Measurements from ENCODE around the gene NCAPH2.

Gene NCAPH2

DNA sequence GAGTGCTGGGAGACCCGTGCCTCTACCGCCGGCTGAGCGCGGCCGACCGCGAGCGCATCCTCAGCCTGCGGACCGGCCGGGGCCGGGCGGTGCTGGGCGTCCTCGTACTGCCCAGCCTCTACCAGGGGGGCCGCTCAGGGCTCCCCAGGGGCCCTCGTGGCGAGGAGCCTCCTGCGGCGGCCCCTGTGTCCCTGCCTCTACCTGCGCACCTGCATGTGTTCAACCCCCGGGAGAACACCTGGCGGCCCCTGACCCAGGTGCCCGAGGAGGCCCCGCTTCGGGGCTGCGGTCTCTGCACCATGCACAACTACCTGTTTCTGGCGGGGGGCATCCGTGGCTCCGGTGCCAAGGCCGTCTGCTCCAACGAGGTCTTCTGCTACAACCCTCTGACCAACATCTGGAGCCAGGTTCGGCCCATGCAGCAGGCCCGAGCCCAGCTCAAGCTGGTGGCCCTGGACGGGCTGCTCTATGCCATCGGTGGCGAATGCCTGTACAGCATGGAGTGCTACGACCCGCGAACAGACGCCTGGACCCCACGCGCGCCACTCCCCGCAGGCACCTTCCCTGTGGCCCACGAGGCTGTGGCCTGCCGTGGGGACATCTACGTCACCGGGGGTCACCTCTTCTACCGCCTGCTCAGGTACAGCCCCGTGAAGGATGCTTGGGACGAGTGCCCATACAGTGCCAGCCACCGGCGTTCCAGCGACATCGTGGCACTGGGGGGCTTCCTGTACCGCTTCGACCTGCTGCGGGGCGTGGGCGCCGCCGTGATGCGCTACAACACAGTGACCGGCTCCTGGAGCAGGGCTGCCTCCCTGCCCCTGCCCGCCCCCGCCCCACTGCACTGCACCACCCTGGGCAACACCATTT lies 41.1 kb downstream of the NCAPH2 start:
- peak in 1 of 3 donors; percentile 13 for DNase-seq

DNA sequence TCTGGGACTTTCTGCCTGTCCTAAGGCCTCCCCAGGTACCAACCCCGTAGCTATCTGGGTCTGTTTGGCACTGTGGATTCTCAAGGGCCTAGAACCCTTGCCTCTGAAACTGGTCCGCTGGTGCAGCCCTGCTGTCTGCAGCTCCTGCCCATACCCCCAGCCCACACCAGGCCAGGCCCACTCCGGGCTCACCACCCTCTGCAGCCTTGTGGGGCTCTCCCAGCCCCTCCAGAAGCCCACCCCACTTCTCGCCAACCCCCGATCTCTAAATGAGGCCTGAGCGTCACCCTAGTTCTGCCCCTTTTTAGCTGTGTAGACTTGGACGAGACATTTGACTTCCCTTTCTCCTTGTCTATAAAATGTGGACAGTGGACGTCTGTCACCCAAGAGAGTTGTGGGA lies 42.4 kb downstream of the NCAPH2 start:
- peak in 1 of 3 donors; percentile 13 for DNase-seq

DNA sequence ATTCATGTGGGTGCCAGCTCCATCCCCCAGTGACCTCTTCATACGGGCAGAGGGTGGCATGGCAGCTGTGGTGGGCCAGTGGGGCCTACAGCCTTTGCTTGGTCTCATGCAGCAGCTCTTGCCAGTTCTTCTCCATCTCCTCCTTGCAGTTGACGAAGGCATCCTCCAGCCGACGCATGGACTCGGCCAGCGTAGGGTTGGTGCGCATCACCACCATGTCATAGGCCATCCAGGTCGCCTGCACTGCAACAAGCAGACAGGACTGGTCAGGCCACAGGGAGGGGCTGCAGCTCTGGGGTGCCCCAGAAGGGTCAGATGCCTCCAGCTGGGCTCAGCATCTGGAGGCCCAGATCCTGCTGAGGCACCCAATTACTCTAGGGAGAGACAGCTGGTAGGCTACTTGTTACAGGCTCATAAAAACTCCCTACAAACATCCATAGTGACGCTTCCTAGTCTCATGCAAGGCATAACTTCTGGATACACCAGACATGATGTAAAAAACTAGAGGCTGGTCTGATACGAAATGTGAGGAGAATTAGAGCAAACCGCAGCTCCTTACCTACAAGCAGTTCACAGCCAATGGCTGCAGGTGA lies 43.2 kb downstream of the NCAPH2 start:
- peak in 1 of 3 donors; percentile 16 for DNase-seq

DNA sequence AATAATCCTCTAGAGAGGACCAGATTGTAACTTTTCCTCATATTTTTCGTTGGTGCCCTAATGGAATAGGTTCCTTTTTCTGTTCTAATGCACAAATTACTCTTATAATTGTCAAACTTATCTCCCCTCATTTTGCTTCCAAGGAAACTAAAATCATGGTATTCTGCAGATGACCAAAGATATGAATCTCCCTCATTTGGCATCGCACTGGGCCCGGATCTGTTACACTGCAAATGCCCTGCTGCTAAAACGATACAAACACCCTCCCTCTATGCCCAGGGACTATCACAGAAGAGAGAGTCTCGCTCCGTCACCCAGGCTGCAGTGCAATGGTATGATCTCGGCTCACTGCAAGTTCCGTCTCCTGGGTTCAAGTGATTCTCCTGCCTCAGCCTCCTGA lies 45.3 kb downstream of the NCAPH2 start:
- no peak for DNase-seq

DNA sequence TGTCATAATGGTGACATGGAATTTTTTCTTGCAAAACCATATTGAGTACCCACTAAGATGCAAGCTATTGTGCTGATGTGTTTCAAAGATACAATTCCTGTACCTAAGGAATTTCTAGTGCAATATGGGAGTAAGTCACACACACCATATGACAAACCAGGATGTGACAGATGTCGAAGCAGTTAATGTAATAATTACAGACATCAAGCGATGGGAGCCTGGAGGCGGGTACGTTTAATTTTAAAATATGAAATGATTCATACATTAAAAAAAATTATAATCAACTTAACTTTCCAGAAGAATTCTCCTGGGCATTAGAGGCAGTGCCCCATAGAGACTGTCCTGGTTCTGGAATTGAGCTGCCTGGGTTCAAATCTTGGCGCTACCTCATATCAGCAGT lies 48.7 kb downstream of the NCAPH2 start:
- DNase-seq, result no peak

DNA sequence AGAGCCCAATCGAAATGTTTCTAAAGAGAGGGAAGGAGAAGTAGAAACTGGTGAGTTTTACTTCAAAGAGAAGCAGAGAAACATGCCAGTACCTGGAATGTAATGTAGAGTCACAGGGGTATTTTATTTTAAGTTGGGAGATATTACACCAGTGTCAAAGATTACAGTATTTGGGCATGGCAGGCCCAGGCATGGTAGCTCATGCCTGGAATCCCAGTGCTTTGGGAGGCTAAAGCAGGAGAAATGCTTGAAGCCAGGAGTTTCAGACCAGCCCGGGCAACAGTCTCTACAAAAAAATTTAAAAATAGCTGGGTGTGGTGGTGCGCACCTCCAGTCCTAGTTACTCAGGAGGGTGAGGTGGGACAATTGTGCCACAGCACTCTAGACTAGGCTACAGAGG lies 52.0 kb downstream of the NCAPH2 start:
- DNase-seq, result no peak

DNA sequence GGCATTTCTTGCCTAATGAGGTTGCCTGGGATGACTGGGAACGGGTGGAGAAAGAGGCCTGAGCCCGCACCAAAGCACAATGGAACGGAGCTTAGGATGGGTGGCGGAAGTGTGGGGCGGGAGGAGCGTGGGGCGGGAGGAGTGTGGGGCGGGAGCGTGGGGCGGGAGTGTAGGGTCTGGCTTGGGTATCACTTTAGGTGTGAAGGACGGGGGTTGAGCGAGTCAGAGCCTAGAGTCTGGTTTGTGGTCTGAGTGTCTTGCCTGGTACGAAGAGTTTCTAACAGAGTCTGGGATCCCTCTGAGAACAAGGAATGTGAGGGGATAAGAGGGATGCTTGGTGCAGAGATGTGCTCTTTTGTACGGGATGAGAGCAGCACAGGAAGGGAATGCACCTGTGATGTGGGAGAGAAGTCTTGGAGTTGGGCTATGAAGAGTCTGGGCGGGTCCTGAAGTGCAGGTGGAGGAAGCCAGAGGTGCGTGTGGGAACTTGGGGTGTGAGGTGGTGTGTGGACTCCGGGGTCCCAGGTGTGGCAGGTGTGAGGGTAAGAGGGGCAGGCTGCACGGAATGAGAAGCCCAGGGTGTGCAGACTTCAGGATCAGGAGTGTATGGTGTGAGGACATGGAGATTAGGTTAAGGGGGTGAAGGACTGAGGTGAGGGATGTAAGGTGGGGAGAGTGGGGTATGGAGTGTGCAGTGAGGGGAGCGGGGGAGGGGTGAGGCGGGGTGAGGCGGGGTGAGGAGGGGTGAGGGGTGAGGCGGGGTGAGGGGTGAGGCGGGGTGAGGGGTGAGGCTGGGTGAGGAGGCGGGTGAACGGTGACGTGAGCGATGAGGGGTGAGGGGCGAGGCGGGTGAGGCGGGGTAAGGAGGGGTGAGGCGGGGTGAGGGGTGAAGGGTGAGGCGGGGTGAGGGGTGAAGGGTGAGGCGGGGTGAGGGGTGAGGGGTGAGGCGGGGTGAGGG lies 53.7 kb downstream of the NCAPH2 start:
- DNase-seq, result no peak

DNA sequence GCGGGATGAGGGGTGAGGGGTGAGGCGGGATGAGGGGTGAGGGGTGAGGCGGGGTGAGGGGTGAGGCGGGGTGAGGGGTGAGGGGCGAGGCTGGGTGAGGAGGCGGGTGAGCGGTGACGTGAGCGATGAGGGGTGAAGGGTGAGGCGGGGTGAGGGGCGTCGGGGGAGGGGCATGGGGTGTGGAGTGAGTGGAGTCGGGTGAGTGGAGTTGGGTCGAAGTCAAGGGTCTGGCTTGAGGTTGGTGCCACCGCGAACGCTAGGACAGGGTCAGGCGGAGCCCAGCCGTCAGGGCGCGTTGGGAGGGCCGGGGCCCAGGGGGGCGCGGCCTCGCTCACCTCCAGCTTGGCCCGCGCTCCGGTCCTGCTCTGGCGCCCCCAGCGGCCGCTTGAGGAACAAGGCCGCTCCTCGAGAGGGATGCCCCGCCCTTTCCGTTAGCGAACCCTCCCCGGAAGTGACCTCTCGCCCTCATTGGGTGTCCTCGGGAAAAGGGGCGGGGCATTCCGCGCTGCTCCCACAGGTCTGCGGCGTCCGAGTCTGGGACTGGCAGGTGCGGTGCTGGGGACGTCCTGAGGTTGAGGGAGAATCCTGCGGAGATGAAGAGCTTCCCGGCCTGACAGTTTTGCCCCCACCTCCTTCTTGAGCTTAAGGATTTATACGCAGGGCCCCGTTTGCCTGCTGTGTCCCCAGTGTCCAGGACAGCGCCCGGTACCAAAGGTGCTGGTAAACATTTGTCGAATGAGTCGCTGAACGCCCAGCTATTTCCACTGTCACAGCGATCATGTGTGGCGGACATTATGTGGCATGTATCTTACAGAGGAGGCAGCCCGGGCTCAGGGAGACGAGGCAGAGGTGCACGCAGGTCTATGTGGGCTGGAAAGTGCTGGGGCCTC lies 54.7 kb downstream of the NCAPH2 start, which contains the start of gene SYCE3:
SYCE3 (minus strand) TSS at position 397 of the 890 bp plus-strand sequence. CDS start 6,514 bp downstream, outside the sequence.
- DNase-seq, result peak; percentile 97 to 99 (median 99)

DNA sequence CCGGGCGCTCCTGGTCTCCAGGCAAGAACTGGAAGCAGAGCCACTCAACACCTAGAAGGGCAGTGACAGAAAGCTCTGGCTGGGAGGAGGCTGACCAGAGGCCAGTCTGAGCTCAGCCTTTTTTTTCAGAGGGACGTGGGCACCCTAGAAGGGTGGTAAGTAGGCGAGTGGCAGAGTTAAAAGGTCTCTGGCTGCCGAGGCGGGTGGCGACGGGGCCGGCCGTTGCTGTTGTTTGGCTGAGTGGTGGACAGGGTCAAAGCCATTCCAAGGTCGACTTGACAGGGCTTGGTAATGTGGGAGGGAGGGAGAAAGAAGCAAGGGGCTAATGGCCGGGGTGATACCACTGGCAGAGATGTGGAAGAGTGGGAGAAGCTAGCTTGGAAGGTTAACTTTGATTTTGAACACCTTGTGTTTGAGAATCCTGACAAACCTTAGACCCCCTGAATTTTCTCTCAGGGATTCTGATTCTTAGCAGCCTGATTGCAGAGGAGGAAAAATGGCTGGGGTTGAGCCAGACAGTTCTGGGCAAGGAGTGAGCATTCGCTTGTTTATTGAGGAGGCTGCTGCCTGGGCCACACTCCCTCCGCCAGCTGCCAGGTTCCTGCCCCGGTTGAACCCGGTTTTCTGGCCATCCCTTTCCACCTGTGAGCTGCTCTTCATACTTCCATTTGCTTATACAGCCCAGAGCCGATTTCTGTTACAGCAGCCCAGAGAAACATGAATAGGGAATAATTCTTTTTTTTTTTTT lies 55.6 kb downstream of the NCAPH2 start:
- DNase-seq, result peak in 1 of 3 donors; percentile 20

DNA sequence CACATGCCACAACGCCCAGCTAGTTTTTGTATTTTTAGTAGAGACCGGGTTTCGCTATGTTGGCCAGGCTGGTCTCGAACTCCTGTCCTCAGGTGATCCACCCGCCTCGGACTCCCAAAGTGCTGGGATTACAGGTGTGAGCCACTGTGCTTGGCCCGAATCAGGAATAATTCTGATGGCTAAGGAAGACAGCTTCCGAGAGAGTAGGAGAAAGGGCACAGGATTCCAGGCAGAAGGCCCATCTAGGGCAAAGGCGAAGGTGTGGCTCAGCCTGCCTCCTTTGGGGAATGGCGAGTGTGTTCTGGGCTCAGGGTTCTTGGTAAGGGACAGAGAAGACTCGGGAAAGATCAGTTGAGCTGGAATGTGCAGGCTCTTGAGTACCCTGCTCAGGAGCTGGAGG lies 56.3 kb downstream of the NCAPH2 start:
- no peak for DNase-seq

DNA sequence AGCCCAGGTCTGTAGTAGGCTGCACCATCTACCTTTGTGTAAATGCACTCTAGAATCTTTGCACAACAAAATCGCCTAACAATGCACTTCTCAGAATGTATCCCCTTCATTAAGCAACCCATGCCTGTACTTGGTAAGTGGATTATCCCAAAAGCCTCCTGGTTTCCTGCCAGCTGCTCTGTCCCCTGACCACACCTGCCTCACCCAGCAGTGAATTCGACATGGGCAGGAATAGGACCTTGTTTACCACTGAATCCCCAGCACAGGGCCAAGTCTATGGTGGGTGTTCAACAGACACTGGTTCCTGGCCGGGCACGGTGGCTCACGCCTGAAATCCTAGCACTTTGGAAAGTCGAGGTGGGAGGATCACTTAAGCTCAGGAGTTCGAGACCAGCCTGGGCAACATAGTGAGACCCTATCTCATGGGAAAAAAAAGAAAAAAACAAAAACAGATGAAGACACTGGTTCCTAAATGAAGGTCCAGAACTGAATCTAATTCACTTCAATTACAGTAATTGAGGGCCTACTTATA lies 59.8 kb downstream of the NCAPH2 start:
- DNase-seq, result no peak

DNA sequence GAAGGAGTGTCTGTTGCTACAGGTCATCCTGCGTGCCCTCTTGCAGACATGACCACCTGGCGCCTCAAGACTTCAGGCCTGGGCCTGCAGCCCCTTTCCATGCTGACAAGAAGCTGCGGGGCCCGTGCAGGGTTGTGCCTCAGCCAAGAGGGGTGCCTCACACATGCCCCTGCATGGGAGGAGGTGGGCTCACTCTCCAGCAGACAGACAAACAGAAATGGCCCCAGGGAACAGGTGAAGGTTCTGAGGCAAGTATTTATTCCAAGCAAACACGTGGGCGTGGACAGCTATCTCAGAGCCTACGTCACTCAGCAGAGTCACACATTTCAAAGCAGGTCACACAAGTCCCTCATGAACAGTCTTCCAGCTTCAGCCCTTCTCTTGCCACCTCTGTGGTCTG lies 60.6 kb downstream of the NCAPH2 start:
- no peak for DNase-seq

DNA sequence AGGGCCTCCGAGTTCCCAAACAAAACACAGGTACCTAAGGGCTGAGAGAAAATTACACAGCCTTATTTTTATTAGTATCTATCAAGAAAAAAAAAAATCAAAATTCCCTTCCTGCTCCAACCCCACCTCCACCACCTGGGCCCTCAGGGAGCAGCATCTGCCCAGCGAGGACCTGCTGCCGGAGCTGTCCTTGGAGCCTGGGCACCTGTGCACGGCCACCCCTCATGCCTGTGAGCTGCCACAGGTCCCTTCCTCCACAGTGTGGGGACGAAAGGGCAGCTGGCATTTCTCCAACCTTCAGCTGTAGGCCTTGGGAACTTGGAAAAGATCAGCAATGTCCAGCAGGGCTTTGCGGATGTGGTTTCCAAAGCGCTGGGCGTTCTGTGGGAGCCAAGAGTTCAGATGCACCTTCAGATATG lies 61.0 kb downstream of the NCAPH2 start:
- no peak for DNase-seq

DNA sequence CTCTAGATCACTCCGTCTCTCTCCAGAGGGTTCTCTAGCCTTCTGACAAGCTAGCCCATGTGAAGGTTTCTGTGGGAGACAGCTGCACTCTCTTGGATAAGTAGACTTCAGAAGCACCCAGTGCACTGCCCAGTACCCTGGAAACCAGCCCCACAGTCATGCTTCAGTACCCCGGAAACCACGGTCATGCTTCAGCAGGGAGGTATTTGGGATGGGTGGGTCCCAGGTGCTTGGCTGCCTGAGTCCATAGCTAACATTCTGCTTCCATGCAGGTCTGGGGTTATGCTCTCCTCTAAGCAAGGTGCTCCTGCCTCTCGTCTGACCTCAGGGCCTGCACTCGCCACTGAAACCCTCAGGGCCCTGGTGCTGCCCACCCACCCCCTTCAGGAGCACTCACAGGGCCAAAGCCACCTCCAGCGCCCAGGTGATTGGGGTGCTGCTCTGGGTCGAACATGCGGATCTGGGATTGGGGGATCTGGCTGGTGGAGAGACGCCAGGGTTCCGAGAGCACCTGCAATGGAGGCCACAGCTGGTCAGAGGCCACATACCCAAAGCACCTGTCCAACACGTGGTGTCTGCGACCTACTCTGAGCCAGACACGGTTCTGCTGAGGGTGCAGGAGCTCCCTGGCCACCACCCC lies 62.0 kb downstream of the NCAPH2 start:
- DNase-seq, result no peak

DNA sequence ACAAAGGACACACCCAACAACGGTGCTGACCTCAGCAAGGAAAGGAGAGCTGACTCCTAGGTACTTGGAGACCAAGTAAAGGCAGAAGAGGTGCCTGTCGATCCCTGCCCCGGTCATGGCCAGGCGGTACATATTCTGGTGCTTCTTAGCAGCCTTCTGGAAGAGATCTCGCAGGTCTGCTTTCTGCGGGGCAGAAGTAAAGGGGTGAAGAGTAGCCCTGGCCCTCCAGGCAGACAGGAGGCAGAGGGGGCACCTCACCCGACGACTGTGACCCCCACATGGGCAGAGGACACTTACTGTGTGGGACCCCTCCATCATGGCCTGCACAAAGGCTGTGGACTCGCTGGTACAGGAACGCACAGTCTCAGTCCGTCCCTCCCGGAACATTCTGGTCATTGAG lies 62.8 kb downstream of the NCAPH2 start:
- no peak for DNase-seq

DNA sequence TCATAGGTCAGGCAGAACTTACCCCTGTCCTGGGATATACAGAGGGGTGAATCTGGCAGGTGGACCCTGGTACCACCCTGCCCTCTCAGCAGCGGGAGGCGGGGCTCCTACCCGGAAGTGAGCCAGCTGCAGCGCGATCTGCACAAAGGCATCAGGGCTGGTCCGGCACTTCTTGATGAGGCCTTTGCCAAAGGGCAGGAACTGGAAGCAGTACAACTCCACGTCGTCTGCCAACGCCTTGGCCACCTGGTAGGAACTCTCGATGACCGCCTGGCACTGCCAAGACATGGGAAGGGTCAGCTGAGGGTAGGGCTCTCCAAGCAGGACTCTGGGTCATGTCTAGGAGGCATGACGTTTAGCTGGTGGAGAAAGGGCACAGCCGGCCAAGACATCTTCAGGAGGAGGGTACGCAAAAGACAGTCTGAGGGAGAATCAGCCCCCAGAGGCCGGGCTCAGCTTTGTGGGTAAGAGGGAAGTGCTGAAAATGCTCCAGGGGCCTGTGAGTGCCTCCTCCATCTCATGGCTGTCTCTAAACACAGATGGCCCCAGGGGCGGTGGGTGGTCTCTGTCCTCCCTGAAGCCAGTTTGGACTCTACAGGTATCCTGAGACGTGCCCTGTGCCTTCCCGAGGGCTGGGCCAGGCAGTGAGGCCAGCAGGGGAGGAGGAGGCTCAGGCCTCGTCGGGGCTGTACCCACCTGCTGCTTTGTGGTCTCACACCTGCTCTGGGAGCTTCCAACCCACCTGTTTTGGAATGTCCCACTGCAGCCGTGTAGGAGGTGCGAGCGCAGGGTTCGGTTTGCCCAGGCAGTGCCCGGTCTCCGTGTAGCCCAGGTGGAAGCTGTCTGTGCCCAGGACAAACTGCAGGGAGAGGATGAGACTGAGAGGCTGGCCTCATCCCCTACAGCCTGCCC lies 63.5 kb downstream of the NCAPH2 start:
- DNase-seq, result no peak

DNA sequence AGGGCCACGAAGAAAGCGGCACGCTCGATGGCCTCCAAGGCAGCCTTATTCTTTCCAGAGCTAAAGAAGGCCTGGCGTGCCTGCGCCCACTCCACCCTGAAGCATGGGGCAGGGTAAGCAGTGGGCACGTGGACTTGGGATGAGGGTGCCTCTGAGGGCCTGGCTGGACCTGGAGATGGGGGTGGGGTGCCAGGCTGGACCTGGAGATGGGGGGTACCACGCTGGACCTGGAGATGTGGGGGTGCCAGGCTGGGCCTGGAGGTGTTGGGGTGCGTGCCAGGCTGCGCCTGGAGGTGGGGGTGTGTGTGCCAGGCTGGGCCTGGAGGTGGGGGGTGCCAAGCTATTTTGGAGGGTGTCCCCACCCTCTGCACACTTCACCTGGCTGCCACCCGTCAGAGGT lies 64.9 kb downstream of the NCAPH2 start:
- no peak for DNase-seq

DNA sequence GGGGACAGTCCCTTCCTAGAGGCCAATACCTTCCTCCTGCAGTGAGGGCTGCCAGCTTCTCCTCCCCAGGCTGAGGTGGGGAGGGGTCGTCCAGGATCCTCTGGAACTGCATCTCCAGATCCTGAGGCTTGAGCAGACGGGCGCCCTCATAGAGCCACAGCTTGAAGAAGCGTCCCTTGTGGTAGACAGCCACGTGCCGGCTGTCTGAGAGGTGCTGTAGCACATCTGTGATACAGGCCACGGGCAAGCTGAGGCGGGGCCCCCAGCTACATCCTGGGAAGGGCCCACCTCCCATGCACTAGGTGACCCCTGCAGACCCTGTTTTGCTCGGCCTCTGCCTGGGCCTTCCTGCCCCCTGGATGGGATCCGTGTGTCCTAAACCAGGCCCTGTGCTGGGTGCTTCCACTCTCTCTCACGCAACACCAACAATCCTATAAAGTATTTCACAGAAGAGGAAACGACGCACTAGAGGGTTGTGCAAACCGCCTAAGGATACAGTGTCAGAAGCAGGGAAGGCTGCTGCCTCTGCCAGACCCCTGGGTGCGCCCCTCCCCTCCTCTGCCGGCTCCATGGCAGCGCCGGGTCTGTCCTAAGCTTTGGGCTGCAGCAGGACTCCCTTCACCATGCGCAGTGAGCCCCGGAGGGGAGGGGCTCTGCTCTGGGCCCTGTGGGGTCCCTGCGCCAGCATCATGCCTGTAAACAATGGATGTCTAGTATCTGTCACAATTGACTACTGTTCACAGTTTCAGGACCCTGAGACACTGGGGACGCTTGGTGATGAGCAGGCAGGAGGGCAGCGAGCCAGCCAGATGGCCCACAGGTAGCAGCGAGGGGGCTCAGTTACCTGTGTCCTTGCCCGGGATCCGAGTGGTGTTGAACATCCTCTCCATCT lies 65.7 kb downstream of the NCAPH2 start:
- no peak for DNase-seq
